Cardiac muscle cell (in vitro differentiated cells and primary cell): ENCODE data around the gene DBF4. TPM values are rescaled to one million over a fixed set of nuclear protein-coding genes. Genes with fewer than 3 reads are reported as not detected.

Source experiments
- DNase-seq, 2 donors: peaks; one replicate each; pipeline versions ENCODE4 v3.0.0 to v3.0.0-alpha.2; 2010 to 2017; ENCODE audit warnings: low read depth in 1 of 2, low spot score in 1 of 2
- H3K27ac ChIP-seq: fragments of 200-600 bp; sonication (generic); 2 replicates; pipeline ENCODE4 v1.5.1; 2016
- H3K27me3 ChIP-seq: fragments of 200-600 bp; sonication (generic); 2 replicates; pipeline ENCODE4 v1.6.0; 2016; ENCODE audit warnings: control low read depth
- H3K36me3 ChIP-seq: fragments of 200-600 bp; sonication (generic); 2 replicates; pipeline ENCODE4 v1.5.1; 2016; ENCODE audit warnings: control low read depth
- H3K4me1 ChIP-seq: fragments of 200-600 bp; sonication (generic); 2 replicates; pipeline ENCODE4 v1.8.1; 2017; ENCODE audit warnings: low read depth, mild to moderate bottlenecking, mixed run types
- H3K4me3 ChIP-seq: fragments of 200-600 bp; sonication (generic); 2 replicates; pipeline ENCODE4 v1.5.1; 2016; ENCODE audit warnings: mild to moderate bottlenecking
- H3K9me3 ChIP-seq: fragments of 200-600 bp; sonication (generic); 2 replicates; pipeline ENCODE4 v1.5.1; 2017; ENCODE audit warnings: low read depth, mild to moderate bottlenecking, control low read depth
- polyA plus RNA-seq: library from polyadenylated mRNA; unstranded; fragments of >200 nt; fragmentation: Nextera tagmentation; extraction: Ambion mirVana; gene quantifications from 2 replicates; pipeline ENCODE4 v1.2.1, GENCODE V29; 2016
- total RNA-seq: library from RNA; depleted of rRNA; stranded (reverse); fragments of >200 nt; gene quantifications from 2 replicates; pipeline ENCODE4 v1.2.3, GENCODE V29; 2016
- TF ChIP-seq, protein P1 (sequence below): IDR thresholded peaks from 2 replicates; pipeline ENCODE4 v1.5.1; 2012; ENCODE audit warnings: low read depth, mild to moderate bottlenecking, low read length

DBF4 gene
- total and polyA plus RNA-seq, 2 experiments from 2014 or later = 18.1 to 29.4 TPM

DNA sequence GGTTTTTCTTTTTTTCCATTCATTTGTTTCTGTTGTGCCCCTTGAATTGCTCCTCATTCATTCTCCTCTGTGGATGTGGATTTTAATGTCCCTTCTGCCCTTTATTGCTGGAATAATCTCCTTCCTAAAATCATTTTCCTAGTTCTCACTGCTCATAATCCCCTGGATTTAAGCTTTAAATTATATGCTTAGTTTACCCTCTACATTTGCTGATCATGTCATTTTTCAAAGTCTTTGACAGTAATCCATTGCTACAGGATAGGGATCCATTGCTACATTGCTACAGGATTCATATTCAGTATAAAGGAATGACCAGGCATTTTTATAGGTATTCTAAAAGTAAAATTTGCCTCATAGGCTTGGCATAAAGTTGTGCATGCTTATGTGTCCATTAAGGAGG is 72.1 kb downstream of the DBF4 start:
- no peaks in the 10 kb centered on the region for H3K9me3 ChIP-seq
- H3K4me1 ChIP-seq = no peaks in the 10 kb centered on the region
- no peaks in the 10 kb centered on the region for H3K36me3 ChIP-seq
- H3K27me3 ChIP-seq = no peaks in the 10 kb centered on the region
- no peak overlapping the region for H3K4me3 ChIP-seq
- TF ChIP-seq, protein P1, sequence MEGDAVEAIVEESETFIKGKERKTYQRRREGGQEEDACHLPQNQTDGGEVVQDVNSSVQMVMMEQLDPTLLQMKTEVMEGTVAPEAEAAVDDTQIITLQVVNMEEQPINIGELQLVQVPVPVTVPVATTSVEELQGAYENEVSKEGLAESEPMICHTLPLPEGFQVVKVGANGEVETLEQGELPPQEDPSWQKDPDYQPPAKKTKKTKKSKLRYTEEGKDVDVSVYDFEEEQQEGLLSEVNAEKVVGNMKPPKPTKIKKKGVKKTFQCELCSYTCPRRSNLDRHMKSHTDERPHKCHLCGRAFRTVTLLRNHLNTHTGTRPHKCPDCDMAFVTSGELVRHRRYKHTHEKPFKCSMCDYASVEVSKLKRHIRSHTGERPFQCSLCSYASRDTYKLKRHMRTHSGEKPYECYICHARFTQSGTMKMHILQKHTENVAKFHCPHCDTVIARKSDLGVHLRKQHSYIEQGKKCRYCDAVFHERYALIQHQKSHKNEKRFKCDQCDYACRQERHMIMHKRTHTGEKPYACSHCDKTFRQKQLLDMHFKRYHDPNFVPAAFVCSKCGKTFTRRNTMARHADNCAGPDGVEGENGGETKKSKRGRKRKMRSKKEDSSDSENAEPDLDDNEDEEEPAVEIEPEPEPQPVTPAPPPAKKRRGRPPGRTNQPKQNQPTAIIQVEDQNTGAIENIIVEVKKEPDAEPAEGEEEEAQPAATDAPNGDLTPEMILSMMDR = no peak
- no peak overlapping the region for H3K27ac ChIP-seq
- no peak for DNase-seq

Other genes starting within 250 kb of the DBF4 start
- gene RUNDC3B, start 248.1 kb upstream of the DBF4 start, total RNA-seq = 0.63 and 1.2 TPM in 2 replicates
- gene RUNDC3B, start 248.1 kb upstream of the DBF4 start, polyA plus RNA-seq = 1.3 TPM in 2 replicates
- 7.1 and 26.1 TPM in 2 replicates for gene SLC25A40, start 133 bp upstream of the DBF4 start, total RNA-seq
- 8.1 and 21.4 TPM in 2 replicates for gene SLC25A40, start 133 bp upstream of the DBF4 start, polyA plus RNA-seq
- gene ADAM22, start 57.8 kb downstream of the DBF4 start, total RNA-seq = 4.1 and 5.8 TPM in 2 replicates
- gene ADAM22, start 57.8 kb downstream of the DBF4 start, polyA plus RNA-seq = 1.1 and 3.5 TPM in 2 replicates